Type B pancreatic cell (in vitro differentiated cells): ENCODE data around the gene LMO3. TPM values are rescaled to one million over a fixed set of nuclear protein-coding genes. Genes with fewer than 3 reads are reported as not detected.

Experiments
- DNase-seq: peaks from one replicate; pipeline ENCODE4 v3.0.0; 2021; ENCODE audit warnings: mixed read lengths; ENCODE audit not compliant: unreplicated experiment; ENCODE audit errors: extremely low spot score
- H3K27ac Mint-ChIP-seq: 2 replicates; pipeline ENCODE4 v1.8.0; 2021; ENCODE audit warnings: mild to moderate bottlenecking, mixed read lengths
- H3K27me3 Mint-ChIP-seq: 2 replicates; pipeline ENCODE4 v1.8.0; 2021; ENCODE audit warnings: mixed read lengths
- H3K36me3 Mint-ChIP-seq: 2 replicates; pipeline ENCODE4 v1.8.0; 2021; ENCODE audit warnings: mixed read lengths
- H3K4me1 Mint-ChIP-seq: one replicate; pipeline ENCODE4 v1.8.0; 2021; ENCODE audit warnings: mixed read lengths; ENCODE audit not compliant: unreplicated experiment
- H3K4me3 Mint-ChIP-seq: 2 replicates; pipeline ENCODE4 v1.8.0; 2021; ENCODE audit warnings: mild to moderate bottlenecking, mixed read lengths
- H3K9me3 Mint-ChIP-seq: 2 replicates; pipeline ENCODE4 v1.8.0; 2021; ENCODE audit warnings: mixed read lengths
- total RNA-seq: library from RNA; stranded (reverse); gene quantifications from 2 replicates; pipeline ENCODE4 v1.2.1, GENCODE V29; 2021; ENCODE audit warnings: low replicate concordance
- TF ChIP-seq, protein P1 (sequence below): fragments of 200-600 bp; sonication (generic); conservative IDR thresholded peaks from 2 replicates; pipeline ENCODE4 v1.5.0; 2021; ENCODE audit warnings: antibody characterized with exemption, mild to moderate bottlenecking

The LMO3 gene
- total RNA-seq, 1 donor from 2014 or later: 4.4 TPM

DNA sequence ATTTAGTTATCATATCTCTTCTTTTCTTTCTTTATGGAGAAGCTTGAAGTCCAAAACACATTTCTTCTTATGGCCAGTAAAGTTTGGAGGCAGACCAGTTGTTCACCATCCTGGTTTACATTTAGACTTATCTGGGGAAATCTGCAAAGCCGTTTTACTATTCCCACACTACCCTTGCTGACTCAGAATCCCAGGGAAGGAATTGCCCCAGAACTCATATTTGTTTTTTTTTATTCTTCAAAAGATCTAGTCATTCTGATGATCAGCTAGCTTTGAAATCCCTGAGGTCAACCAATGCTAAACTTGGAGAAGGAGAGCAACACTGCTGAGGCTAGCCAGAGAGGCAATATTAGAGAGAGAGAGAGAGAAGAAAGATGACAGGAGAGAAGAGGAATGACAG is 12.3 kb upstream of the LMO3 start:
- H3K27ac Mint-ChIP-seq: no peak overlapping the region
- TF ChIP-seq, protein P1, sequence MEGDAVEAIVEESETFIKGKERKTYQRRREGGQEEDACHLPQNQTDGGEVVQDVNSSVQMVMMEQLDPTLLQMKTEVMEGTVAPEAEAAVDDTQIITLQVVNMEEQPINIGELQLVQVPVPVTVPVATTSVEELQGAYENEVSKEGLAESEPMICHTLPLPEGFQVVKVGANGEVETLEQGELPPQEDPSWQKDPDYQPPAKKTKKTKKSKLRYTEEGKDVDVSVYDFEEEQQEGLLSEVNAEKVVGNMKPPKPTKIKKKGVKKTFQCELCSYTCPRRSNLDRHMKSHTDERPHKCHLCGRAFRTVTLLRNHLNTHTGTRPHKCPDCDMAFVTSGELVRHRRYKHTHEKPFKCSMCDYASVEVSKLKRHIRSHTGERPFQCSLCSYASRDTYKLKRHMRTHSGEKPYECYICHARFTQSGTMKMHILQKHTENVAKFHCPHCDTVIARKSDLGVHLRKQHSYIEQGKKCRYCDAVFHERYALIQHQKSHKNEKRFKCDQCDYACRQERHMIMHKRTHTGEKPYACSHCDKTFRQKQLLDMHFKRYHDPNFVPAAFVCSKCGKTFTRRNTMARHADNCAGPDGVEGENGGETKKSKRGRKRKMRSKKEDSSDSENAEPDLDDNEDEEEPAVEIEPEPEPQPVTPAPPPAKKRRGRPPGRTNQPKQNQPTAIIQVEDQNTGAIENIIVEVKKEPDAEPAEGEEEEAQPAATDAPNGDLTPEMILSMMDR: no peak
- DNase-seq: no peak
- peaks cover 22% of the 10 kb centered on the region for H3K27me3 Mint-ChIP-seq
- no peaks in the 10 kb centered on the region for H3K4me1 Mint-ChIP-seq
- no peaks in the 10 kb centered on the region for H3K9me3 Mint-ChIP-seq
- no peaks in the 10 kb centered on the region for H3K36me3 Mint-ChIP-seq
- no peak overlapping the region for H3K4me3 Mint-ChIP-seq

GRCh38 chr12:16613199-16613598 is 7.2 kb upstream of the LMO3 start:
- H3K27me3 Mint-ChIP-seq: peaks cover 60% of the 10 kb centered on the region
- H3K27ac Mint-ChIP-seq: no peak overlapping the region
- no peak for DNase-seq
- H3K4me3 Mint-ChIP-seq: no peak overlapping the region
- no peaks in the 10 kb centered on the region for H3K9me3 Mint-ChIP-seq
- TF ChIP-seq, protein P1: no peak
- peaks cover 9% of the 10 kb centered on the region for H3K4me1 Mint-ChIP-seq
- H3K36me3 Mint-ChIP-seq: no peaks in the 10 kb centered on the region

DNA sequence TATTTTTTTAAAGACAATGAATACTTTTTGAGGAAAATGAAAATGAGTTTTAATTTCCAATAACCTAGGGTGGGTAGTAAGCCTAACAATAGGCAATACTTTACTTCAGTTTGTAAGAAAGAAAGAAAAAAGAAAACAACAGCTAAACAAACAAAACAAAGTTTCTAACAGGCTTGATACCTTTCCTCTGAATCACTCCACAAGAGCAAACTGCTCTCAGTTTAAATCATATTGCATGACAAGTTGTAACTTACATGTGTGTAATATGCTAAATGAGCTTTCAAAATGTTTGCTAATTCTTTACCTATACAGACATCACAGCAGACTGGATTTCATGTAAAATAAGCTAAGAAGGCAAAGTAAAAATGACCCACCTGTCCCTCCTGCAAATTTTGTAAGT is 6.7 kb upstream of the LMO3 start:
- H3K27me3 Mint-ChIP-seq: peaks cover 65% of the 10 kb centered on the region
- peaks cover 9% of the 10 kb centered on the region for H3K4me1 Mint-ChIP-seq

DNA sequence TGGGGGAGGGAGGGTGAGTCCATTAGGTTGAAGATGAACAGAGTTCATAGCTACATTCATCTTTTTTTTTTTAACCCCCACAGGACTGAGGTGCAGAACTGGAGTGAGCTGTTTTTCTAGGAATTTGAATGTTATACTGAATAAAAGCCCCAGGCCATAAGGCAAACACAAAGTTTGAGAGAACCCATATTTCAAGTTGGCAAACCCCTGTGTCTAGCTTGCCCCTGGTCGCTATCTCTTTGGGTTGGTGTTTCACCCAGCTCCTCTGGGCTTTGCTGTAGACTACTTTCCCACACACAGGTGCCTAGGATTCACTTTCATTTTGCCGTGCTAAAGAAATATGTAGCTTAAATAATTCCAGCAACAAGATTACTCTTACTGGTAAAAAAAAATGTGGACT is 5.2 kb upstream of the LMO3 start:
- Mint-ChIP-seq H3K27ac (no peak overlapping the region), H3K4me1 (peaks cover 14% of the 10 kb centered on the region), H3K9me3 (no peaks in the 10 kb centered on the region), H3K27me3 (peaks cover 77% of the 10 kb centered on the region), H3K36me3 (no peaks in the 10 kb centered on the region), H3K4me3 (peak overlapping the region; percentile 8)
- TF ChIP-seq, protein P1: no peak
- DNase-seq: no peak

More for the DNA sequence above, 6.7 kb upstream of the LMO3 start:
- Mint-ChIP-seq H3K9me3 (no peaks in the 10 kb centered on the region), H3K36me3 (no peaks in the 10 kb centered on the region), H3K27ac (no peak overlapping the region), H3K4me3 (no peak overlapping the region)
- no peak for DNase-seq
- TF ChIP-seq, protein P1: no peak

GRCh38 chr12:16610743-16611142 is 4.8 kb upstream of the LMO3 start:
- Mint-ChIP-seq H3K9me3 (no peaks in the 10 kb centered on the region), H3K27ac (no peak overlapping the region), H3K36me3 (no peaks in the 10 kb centered on the region), H3K4me1 (peaks cover 14% of the 10 kb centered on the region), H3K27me3 (peaks cover 77% of the 10 kb centered on the region), H3K4me3 (peak overlapping the region; percentile 8)
- no peak for DNase-seq
- TF ChIP-seq, protein P1: no peak
